Central memory CD8-positive, alpha-beta T cell (primary cell): ENCODE data around the gene STEAP4.

Experiments
- ATAC-seq: fragments of 150-1000 bp; cut with Tn5 transposase; replicated peaks from 2 replicates; pipeline ENCODE4 v1.10.0; 2022; ENCODE audit warnings: mild to moderate bottlenecking, moderate FRiP score, moderate number of reproducible peaks; ENCODE audit not compliant: poor library complexity, severe bottlenecking; ENCODE audit errors: extremely low read depth
- DNase-seq, 2 donors: peaks; one replicate each; pipeline ENCODE4 v3.0.0; 2021; ENCODE audit warnings: low spot score in 2 of 2
- H3K27ac Mint-ChIP-seq: one replicate; pipeline ENCODE4 v1.8.0; 2022; ENCODE audit warnings: low read depth, mild to moderate bottlenecking, moderate library complexity, mixed read lengths
- H3K27me3 Mint-ChIP-seq: one replicate; pipeline ENCODE4 v1.8.0; 2022; ENCODE audit warnings: mixed read lengths
- H3K36me3 Mint-ChIP-seq: one replicate; pipeline ENCODE4 v1.8.0; 2022; ENCODE audit warnings: mild to moderate bottlenecking, moderate library complexity, mixed read lengths; ENCODE audit not compliant: insufficient read depth
- H3K4me1 Mint-ChIP-seq: one replicate; pipeline ENCODE4 v1.8.0; 2022; ENCODE audit warnings: mixed read lengths
- H3K4me3 Mint-ChIP-seq: one replicate; pipeline ENCODE4 v1.8.0; 2022; ENCODE audit warnings: mild to moderate bottlenecking, moderate library complexity, mixed read lengths
- H3K9me3 Mint-ChIP-seq: one replicate; pipeline ENCODE4 v1.8.0; 2022; ENCODE audit warnings: mixed read lengths

Gene STEAP4

GRCh38 chr7:88329532-88330463 lies 23.1 kb upstream of the STEAP4 start:
- no peaks in the 10 kb centered on the region for H3K36me3 Mint-ChIP-seq
- DNase-seq (no peak), ATAC-seq (no peak)
- H3K9me3 Mint-ChIP-seq: no peaks in the 10 kb centered on the region
- no peak overlapping the region for H3K27ac Mint-ChIP-seq
- peaks cover under 1% of the 10 kb centered on the region for H3K27me3 Mint-ChIP-seq
- no peaks in the 10 kb centered on the region for H3K4me1 Mint-ChIP-seq
- H3K4me3 Mint-ChIP-seq: no peak overlapping the region

GRCh38 chr7:88328787-88329186 lies 22.1 kb upstream of the STEAP4 start:
- DNase-seq: no peak
- H3K27ac Mint-ChIP-seq: no peak overlapping the region
- no peaks in the 10 kb centered on the region for H3K4me1 Mint-ChIP-seq
- H3K9me3 Mint-ChIP-seq: no peaks in the 10 kb centered on the region
- ATAC-seq: no peak
- no peaks in the 10 kb centered on the region for H3K36me3 Mint-ChIP-seq
- H3K27me3 Mint-ChIP-seq: peaks cover 10% of the 10 kb centered on the region
- H3K4me3 Mint-ChIP-seq: no peak overlapping the region

DNA sequence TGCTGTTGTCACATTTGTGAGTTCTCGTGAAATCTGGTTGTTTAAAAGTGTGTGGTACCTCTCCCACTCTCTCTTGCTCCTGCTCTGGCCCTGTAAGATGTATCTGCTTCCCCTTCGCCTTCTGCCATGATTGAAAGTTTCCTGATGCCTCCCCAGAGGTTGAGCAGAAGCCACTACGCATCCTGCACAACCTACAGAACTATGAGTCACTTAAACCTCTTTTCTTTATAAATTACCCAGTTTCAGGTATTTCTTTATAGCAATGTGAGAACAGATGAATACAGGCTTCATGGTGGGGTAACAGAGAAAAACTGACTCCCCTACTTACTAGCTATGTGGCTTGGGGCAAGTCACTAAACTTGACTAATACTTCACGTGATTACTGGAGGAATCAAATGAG lies 18.0 kb upstream of the STEAP4 start:
- ATAC-seq: no peak
- no peak overlapping the region for H3K4me3 Mint-ChIP-seq

DNA sequence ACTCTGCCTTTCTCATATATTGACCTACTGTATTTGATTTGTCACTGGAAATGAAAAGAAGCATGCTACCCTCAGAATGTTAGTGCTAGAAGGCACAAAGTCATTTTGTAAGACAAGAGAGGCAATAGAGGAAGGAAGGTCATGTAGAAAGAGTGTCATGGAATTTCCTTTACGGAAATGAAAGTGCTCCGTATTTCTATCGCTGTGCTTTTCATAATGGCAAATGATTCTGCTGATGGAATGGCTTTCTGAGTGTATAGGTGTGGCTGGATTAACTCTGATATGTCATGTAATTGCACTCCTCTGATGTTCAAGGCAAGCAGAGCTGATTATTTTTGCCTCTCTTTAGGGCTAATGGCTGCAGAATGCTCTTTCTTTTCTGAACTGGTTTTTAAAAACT lies 15.5 kb upstream of the STEAP4 start:
- ATAC-seq (no peak), DNase-seq (no peak)
- H3K27me3 Mint-ChIP-seq: peaks cover 11% of the 10 kb centered on the region
- H3K4me3 Mint-ChIP-seq: no peak overlapping the region
- no peak overlapping the region for H3K27ac Mint-ChIP-seq
- no peaks in the 10 kb centered on the region for H3K9me3 Mint-ChIP-seq
- no peaks in the 10 kb centered on the region for H3K4me1 Mint-ChIP-seq
- no peaks in the 10 kb centered on the region for H3K36me3 Mint-ChIP-seq

More for the DNA sequence above, 18.0 kb upstream of the STEAP4 start:
- no peak for DNase-seq
- no peaks in the 10 kb centered on the region for H3K9me3 Mint-ChIP-seq
- no peaks in the 10 kb centered on the region for H3K4me1 Mint-ChIP-seq
- H3K27me3 Mint-ChIP-seq: peaks cover 11% of the 10 kb centered on the region
- no peak overlapping the region for H3K27ac Mint-ChIP-seq
- no peaks in the 10 kb centered on the region for H3K36me3 Mint-ChIP-seq

DNA sequence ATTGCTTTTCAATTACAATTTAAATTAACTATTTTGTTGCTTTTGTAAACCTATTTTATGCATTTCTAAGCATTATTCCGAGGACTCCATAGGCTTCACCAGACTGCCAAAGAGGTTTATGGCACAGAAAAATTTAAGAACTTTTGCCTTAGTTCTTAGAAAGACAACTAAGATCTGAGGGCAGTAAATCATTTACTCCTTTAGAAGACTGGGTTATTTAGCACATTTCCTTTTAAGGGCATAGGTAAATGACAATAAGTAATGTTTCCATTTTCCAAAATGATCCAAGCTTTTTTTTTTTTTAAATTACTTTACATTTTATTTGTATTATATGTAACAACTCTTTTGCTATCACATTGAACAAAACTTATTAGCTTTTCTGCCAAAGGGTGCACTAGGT lies 15.0 kb upstream of the STEAP4 start:
- Mint-ChIP-seq H3K4me1 (no peaks in the 10 kb centered on the region), H3K27me3 (peaks cover 11% of the 10 kb centered on the region), H3K36me3 (no peaks in the 10 kb centered on the region), H3K9me3 (no peaks in the 10 kb centered on the region), H3K4me3 (no peak overlapping the region), H3K27ac (no peak overlapping the region)
- DNase-seq (no peak), ATAC-seq (no peak)

DNA sequence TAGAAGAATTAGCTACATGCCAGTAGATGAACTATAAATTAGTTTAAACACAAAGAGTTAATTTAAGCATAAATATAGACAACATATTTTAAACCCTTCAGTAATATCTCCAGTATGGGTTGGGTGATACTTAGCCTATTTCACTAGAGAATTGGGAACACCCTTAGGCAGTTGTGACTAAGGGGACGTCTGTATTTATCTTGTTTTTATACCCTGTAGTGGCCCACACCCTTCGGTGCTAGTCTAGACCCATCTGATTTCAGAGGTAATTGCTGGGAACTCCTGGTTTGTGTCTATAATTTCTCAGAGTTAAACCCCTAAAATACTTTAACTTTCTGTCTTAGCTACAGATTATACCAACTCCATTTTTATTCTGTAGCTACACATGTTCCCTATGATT lies 11.5 kb upstream of the STEAP4 start:
- no peak for ATAC-seq
- H3K9me3 Mint-ChIP-seq: no peaks in the 10 kb centered on the region
- H3K4me1 Mint-ChIP-seq: no peaks in the 10 kb centered on the region
- H3K27ac Mint-ChIP-seq: no peak overlapping the region
- peaks cover 12% of the 10 kb centered on the region for H3K27me3 Mint-ChIP-seq
- no peak overlapping the region for H3K4me3 Mint-ChIP-seq
- DNase-seq: no peak
- no peaks in the 10 kb centered on the region for H3K36me3 Mint-ChIP-seq

GRCh38 chr7:88317422-88317821 lies 10.7 kb upstream of the STEAP4 start:
- Mint-ChIP-seq H3K36me3 (no peaks in the 10 kb centered on the region), H3K9me3 (no peaks in the 10 kb centered on the region), H3K4me1 (no peaks in the 10 kb centered on the region), H3K27ac (no peak overlapping the region), H3K27me3 (peaks cover 15% of the 10 kb centered on the region), H3K4me3 (no peak overlapping the region)
- ATAC-seq: no peak
- DNase-seq: no peak

GRCh38 chr7:88316456-88316855 lies 9.8 kb upstream of the STEAP4 start:
- ATAC-seq (no peak), DNase-seq (no peak)
- H3K9me3 Mint-ChIP-seq: no peaks in the 10 kb centered on the region
- H3K27ac Mint-ChIP-seq: no peak overlapping the region
- H3K4me1 Mint-ChIP-seq: no peaks in the 10 kb centered on the region
- peaks cover 15% of the 10 kb centered on the region for H3K27me3 Mint-ChIP-seq
- H3K36me3 Mint-ChIP-seq: no peaks in the 10 kb centered on the region
- H3K4me3 Mint-ChIP-seq: no peak overlapping the region

GRCh38 chr7:88315522-88315921 lies 8.8 kb upstream of the STEAP4 start:
- Mint-ChIP-seq H3K27me3 (peaks cover 24% of the 10 kb centered on the region), H3K9me3 (no peaks in the 10 kb centered on the region), H3K4me3 (no peak overlapping the region), H3K27ac (no peak overlapping the region), H3K36me3 (no peaks in the 10 kb centered on the region), H3K4me1 (no peaks in the 10 kb centered on the region)
- ATAC-seq (no peak), DNase-seq (no peak)

DNA sequence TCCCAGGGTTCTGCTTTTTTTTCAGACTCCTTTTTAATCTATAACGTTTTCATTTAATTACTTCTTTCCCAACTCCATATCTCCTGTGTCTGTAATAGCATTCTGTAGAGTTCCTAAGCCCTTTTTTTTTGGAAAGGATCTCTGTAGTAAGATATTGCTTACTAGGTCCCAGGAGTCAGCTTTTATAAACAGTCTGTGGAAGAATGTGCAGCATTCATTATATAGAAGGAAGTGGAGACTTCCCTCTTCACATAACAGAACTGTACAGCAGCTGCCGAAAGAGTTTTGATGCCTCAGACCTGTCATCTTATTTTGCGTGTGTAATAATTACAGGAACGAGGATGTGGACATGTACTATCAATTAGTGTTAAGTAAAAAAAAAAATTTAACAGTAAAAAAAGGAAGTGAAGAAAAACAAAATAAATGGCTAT lies 7.4 kb upstream of the STEAP4 start:
- no peak for DNase-seq
- H3K27ac Mint-ChIP-seq: no peak overlapping the region

DNA sequence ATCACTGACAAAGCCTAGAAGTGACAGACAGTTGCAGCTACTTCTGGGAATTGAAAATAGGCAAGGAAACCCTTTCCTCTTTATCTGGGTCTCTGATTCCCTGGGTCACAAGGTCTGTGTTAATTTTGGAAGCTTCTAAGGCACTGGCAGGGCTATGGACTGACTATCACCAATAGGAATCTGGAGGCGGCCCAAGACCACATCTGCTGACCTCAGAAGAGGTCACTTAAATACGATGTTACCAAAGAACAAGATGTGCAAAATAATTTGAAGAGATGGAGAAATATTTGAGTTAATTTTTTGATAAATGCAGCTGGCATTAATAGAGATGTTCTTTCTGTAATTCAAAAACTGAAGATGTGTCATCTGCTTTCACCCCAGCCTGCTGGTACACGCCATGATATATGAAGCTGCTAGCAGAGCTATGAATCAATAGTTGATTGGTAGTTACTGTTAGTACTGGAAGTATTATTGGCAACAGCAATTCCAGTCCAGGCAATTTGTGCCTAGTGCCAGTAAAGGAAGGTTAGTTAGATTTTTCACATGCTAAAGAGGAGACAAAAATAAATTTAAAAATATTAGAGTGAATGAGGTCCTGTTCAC lies 5.5 kb upstream of the STEAP4 start:
- Mint-ChIP-seq H3K27me3 (peaks cover 38% of the 10 kb centered on the region), H3K27ac (no peak overlapping the region), H3K4me3 (no peak overlapping the region), H3K9me3 (no peaks in the 10 kb centered on the region), H3K4me1 (no peaks in the 10 kb centered on the region), H3K36me3 (no peaks in the 10 kb centered on the region)
- no peak for DNase-seq
- no peak for ATAC-seq

More for the DNA sequence above, 7.4 kb upstream of the STEAP4 start:
- no peak overlapping the region for H3K4me3 Mint-ChIP-seq
- H3K4me1 Mint-ChIP-seq: no peaks in the 10 kb centered on the region
- no peak for ATAC-seq
- H3K27me3 Mint-ChIP-seq: peaks cover 30% of the 10 kb centered on the region
- H3K9me3 Mint-ChIP-seq: no peaks in the 10 kb centered on the region
- no peaks in the 10 kb centered on the region for H3K36me3 Mint-ChIP-seq

DNA sequence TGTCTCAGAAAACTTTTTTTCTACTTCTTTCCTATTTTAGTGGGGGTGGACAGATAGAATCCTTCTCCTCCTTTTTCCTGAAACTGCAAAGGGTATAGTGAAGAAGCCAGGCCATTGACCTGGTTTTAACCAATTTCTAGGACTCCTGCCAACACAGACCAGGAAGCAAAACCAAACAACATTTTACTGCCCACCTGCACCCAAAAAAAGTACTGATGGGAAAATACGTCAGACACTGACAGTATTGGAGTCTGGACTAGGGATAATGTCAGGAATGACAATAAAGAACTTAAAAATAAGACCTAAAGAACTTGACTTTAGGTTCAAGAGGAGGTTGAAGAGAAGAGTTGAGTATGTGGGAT lies 5.0 kb upstream of the STEAP4 start:
- no peak overlapping the region for H3K27ac Mint-ChIP-seq
- H3K9me3 Mint-ChIP-seq: no peaks in the 10 kb centered on the region
- H3K27me3 Mint-ChIP-seq: peaks cover 43% of the 10 kb centered on the region
- H3K4me1 Mint-ChIP-seq: no peaks in the 10 kb centered on the region
- no peak overlapping the region for H3K4me3 Mint-ChIP-seq
- ATAC-seq: no peak
- no peaks in the 10 kb centered on the region for H3K36me3 Mint-ChIP-seq
- DNase-seq: no peak
